Suppressor macrophage treated with lipopolysaccharide for 4 hours (primary cell): ENCODE results near the gene KCNC3.

Source experiments
- DNase-seq: peaks from one replicate; pipeline ENCODE4 v3.0.0-alpha.2; 2020

The KCNC3 gene

DNA sequence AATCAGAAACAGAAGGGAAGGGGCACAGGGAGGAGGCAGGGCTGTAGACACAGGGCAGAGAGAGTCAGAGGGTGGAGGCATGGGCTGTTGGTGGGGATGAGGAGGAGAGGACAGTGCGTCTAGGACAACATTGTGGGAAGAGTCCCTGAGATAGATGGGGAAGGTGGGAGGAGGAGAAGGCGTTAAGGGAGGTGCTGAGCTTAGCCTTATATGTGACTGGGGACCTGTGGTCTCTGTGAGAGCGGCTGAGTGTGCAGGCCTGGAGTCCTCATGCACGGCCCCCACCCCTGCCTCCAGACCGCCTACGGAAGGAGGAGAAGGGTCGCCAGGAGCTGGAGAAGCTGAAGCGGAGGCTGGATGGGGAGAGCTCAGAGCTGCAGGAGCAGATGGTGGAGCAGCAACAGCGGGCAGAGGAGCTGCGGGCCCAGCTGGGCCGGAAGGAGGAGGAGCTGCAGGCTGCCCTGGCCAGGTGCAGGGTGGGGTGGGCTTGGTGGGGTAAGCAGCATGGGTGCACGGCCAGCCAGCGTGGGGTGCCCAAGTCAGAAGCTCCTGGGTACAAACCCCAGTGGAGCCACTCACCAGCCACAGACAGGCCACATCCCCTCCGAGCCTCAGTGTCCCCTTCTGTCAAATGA lies 56.8 kb downstream of the KCNC3 start:
- no peak for DNase-seq

DNA sequence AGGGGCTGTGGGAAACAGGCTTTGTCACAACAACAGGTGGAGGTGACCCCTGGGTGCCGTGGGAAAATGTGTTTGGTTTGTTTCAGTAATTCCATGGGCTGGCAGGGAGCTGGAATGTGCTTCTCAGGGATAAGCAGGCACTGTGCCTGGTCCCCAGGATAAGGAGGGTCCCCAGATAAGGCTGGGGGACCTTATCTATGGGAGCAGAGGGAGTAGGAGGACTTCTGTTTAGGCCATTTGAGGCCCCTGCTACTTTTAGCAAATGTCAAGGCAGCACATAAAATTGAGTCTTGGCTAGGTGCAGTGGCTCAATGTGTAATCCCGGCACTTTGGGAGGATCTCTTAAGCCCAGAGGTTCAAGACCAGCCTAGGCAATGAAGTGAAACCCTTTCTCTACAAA lies 59.5 kb downstream of the KCNC3 start:
- DNase-seq = no peak

DNA sequence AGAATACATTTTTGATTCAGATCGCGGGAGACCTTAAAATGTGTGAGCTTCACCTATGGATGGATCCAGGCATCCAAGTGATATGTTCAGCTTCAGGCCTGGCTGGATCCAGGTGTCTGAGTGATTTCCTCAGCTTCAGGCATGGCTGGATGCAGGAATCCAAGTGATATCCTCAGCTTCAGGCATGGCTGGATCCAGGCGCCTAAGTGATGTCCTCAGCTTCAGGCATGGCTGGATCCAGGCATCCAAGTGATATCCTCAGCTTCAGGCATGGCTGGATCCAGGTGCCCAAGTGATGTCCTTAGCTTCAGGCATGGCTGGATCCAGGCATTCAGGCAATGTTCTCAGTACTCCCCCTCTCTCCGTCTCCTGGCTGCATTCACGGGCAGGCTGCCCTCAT lies 60.7 kb downstream of the KCNC3 start:
- no peak for DNase-seq

GRCh38 chr19:50268041-50268440 lies 61.1 kb downstream of the KCNC3 start:
- DNase-seq = no peak

GRCh38 chr19:50266896-50267295 lies 62.3 kb downstream of the KCNC3 start:
- no peak for DNase-seq

DNA sequence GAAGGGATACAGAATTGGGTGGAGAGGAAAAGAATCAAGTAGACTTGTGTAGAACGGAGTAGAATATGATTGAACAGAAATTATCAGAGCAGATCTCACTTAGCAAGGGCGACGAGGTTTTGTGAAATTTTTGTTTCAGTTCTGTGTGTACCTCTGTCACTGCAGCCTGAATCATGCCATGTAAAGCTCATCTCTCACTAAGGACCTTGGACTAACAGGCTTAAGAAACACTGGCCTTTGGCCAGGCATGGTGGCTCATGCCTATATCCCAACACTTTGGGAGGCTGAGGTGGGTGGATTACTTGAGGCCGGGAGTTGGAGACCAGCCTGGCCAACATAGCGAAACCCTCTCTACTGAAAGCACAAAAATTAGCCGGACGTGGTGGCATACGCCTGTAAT lies 63.1 kb downstream of the KCNC3 start:
- DNase-seq = no peak

- DNase-seq = no peak
Observed at GRCh38 chr19:50264483-50265186, 64.5 kb downstream of the KCNC3 start.

DNA sequence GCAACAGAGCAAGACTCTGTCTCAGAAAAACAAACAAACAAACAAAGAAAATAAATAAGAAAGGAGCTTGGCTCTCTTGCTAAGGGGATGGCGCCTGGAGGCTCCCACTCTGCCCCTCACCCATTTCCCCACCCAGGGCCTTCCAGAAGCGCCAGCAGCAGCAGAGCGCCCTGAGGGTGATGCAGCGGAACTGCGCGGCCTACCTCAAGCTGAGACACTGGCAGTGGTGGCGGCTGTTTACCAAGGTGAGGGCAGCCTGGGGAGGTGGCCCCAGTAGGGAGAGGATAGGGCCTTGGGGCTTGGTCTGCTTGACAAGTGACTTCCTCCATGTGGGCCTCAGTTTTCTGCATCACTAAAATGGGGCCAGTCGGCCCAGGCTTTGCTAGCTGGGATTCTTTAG lies 66.0 kb downstream of the KCNC3 start:
- DNase-seq = no peak
